ENCODE results near the gene ATP7B.

- TF ChIP-seq CTCF (IDR thresholded peaks at IDR 0.05; ENCODE audit: extremely low read depth in 1 of 2, insufficient read depth in 1 of 2, low read depth in 1 of 2, low read length in 2 of 2) (no peak), MAX (IDR thresholded peaks at IDR 0.05; ENCODE audit: insufficient read depth, insufficient read length) (no peak), POLR2A (IDR thresholded peaks at IDR 0.05; ENCODE audit: low read depth, low read length) (no peak), POLR2AphosphoS5 (IDR thresholded peaks at IDR 0.05; ENCODE audit: insufficient read depth, low read depth, low read length) (no peak), EZH2 (IDR thresholded peaks at IDR 0.05; ENCODE audit: borderline replicate concordance, low read depth, low read length, severe bottlenecking) (no peak), JUN (IDR thresholded peaks at IDR 0.05; ENCODE audit: borderline replicate concordance, insufficient read depth, insufficient read length, low read depth) (no peak), MYC (IDR thresholded peaks at IDR 0.05; ENCODE audit: low read depth, low read length) (no peak), GATA2 (IDR thresholded peaks at IDR 0.05; ENCODE audit: insufficient read depth, insufficient read length, low read depth, low read length) (no peak)
These were observed 42.2 kb upstream of the ATP7B start for GRCh38 chr13:52053460-52053859.
